HG02763 (cell line): ENCODE results near the gene MEPCE.

Experiments used
- ATAC-seq: cut with Tn5 transposase; IDR thresholded peaks from one replicate; pipeline ENCODE4 v1.9.1; 2021; ENCODE audit warnings: mild to moderate bottlenecking, moderate library complexity; ENCODE audit not compliant: unreplicated experiment

MEPCE gene

GRCh38 chr7:100407285-100408180, 22.1 kb upstream of the MEPCE start:
- no peak for ATAC-seq

- no peak for ATAC-seq
These were observed 18.5 kb upstream of the MEPCE start for GRCh38 chr7:100411101-100411500.

DNA sequence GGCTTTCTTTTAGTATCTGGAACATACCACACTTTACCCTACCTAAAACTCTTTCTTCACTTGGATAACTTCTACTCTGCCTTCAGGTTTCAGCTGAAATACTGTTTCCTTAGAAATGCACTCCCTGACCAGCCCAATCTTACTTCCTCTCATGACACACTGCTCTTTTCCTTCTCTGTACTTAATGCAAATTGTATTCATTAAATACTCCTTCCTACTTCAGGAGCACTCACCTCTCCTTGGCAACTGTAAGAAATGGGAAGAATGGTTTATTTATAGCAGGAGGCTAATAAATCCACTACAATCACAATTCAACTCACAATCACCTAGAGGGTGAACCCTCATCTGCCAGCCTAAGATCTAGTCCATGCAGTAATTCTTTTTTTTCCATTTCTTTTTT, 16.3 kb upstream of the MEPCE start:
- no peak for ATAC-seq

DNA sequence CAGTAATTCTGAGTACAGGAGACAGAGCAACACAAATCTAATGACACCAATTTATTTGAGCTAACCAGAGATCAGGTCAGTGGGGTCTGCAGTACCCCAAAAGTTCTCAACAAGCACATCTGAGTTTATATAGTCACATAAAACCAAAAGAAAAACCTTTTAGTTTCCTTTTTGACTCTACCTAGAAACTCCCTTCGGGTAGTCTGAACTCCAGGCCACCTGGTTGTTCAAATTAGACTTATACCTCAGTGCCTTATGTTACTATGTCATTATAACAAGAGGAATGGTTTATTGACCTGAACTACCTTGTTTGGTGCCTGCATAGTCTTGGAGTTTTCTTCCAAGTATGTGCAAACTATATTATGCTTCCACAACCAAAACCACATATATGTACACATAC, 15.7 kb upstream of the MEPCE start:
- no peak for ATAC-seq

DNA sequence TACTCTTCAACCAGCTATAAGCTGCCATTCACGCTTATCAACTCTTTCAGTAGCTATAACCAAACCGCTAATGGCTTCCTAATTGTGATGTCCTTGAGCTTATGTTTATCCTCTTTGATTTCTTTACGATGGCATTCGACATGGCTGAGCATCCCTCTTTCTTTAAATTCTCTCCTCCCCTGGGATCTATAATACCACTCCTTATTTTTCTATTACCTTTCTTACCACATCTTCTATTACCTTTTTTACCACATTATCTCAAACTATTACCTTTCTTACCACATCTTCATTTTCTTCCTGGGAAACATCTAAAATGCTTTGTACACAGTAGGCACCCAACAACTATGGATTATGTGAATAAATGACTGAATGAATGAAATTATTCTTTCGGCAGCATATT, 14.2 kb upstream of the MEPCE start:
- no peak for ATAC-seq

- no peak for ATAC-seq
These were observed 10.5 kb upstream of the MEPCE start for GRCh38 chr7:100418930-100419659.

DNA sequence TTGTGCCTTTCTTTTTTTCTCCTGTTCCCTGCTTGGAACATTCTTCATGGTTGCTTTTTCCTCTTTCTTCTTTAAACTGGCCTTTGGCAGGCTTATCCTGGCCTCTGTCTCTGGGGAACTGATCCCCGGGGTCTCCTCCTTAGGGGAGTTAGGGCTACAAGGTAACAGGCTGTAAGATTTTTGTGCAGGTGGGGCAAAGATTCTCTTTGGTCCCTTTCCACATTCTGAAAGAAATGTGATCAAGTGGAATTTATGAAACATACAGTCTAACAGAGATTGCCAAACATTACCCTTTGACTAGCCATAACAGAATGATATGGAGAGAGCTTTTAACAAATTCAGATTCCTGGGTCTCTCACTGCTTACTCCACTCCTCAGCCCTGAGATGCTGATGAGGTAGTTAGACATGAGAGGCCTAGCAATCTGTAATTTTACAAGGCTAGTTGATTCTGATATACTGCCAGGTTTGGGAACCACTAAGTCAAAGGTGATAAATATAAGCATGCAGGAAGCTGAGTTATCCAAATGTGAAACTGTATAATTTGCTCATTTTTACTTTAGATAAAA, 9.9 kb upstream of the MEPCE start:
- no peak for ATAC-seq

GRCh38 chr7:100423315-100423714, 6.3 kb upstream of the MEPCE start:
- ATAC-seq = no peak

DNA sequence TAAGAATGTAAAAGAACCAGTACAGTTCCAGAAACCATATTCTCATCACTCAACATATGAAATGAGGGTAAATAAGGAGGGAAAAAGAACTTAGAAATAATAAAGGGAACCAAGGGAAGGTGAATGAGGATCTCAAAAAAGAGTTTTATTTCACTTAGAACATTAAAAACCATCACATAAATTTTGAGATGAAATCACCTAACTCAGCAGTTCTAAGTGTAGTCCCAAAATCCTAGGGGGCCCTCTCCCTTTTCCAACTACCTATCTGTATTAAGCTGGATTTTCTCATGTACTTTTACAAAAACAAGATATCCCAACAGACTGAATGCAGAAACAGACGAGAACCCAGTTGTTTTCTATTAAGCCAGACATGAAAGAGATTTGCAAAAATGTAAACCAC, 4.3 kb upstream of the MEPCE start:
- no peak for ATAC-seq

- ATAC-seq = no peak
These were observed 3.1 kb upstream of the MEPCE start for GRCh38 chr7:100426516-100426915.

DNA sequence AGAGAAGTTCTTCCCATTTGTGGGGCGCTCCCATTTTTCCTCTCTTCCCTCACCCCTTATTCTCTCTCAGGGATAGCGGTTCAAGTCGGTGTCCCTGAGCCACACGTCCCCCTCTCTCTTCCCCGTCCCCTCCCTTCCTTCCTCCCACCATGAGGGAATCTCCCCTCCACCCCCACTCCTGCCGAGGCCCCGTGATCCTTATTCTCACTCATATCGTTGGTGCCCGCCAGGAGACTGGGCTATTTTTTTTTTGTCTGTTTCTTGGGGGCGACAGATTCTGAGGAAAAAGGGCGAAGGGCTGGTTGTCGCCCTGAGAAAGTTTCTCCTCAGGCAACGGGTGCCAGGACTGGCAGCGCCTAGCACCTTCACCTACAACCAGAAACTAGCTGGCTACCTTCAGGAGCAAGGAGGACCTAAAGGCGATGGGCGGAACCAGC, 1.9 kb upstream of the MEPCE start:
- no peak for ATAC-seq

- ATAC-seq = peak; percentile 43
These were observed 1.2 kb upstream of the MEPCE start, which contains the start of gene ZCWPW1 for GRCh38 chr7:100428199-100428966. Gene ZCWPW1 (minus strand): TSS chr7:100428703. CDS start chr7:100420649, 8,054 bp downstream.

- ATAC-seq = peak; percentile 49
These were observed 529 bp upstream of the MEPCE start for GRCh38 chr7:100428967-100429636.

DNA sequence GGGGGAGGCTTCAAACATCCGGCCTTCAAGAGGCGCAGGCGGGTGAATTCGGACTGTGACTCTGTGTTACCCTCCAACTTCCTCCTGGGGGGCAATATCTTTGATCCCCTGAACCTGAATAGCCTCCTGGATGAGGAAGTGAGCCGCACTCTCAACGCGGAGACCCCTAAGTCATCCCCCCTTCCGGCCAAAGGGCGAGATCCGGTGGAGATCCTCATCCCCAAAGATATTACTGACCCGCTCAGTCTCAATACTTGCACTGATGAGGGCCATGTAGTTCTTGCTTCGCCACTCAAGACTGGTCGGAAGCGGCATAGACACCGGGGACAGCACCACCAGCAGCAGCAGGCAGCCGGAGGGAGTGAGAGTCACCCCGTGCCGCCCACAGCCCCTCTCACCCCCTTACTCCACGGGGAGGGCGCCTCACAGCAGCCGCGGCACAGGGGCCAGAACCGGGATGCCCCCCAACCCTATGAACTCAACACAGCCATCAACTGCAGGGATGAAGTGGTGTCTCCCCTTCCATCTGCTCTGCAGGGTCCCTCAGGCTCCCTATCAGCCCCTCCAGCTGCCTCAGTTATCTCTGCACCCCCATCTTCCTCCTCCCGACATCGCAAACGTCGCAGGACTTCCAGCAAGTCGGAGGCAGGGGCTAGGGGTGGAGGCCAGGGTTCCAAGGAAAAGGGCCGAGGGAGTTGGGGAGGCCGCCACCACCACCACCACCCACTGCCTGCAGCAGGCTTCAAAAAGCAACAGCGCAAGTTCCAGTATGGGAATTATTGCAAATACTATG, 1.1 kb downstream of the MEPCE start:
- ATAC-seq = no peak

GRCh38 chr7:100431286-100431735, 1.7 kb downstream of the MEPCE start:
- no peak for ATAC-seq

GRCh38 chr7:100432053-100432452, 2.4 kb downstream of the MEPCE start:
- no peak for ATAC-seq

DNA sequence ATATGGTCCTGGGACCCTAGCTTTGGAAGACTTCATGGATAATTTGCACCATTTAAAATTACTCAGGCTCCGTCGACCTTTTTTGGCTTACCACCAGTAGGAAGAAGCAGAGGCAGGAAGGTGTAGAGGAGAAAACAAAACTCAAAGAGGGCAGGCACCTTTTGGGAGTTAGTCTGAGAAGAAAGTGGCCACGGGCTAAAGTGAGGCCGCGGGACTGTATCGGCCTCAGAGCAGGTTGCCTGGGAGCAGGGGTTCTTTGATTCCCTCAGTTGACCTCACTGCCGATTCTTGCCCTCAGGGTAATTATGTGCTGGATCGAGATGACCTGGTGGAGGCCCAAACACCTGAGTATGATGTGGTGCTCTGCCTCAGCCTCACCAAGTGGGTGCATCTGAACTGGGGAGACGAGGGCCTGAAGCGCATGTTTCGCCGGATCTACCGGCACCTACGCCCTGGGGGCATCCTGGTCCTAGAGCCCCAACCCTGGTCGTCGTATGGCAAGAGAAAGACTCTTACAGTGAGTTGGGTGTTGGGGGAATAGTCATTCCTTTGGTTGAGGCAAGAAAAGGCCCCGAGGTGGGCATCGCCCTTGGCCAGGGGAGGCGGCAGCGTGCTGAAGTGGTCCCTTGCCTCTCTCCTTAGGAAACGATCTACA, 3.1 kb downstream of the MEPCE start:
- no peak for ATAC-seq

DNA sequence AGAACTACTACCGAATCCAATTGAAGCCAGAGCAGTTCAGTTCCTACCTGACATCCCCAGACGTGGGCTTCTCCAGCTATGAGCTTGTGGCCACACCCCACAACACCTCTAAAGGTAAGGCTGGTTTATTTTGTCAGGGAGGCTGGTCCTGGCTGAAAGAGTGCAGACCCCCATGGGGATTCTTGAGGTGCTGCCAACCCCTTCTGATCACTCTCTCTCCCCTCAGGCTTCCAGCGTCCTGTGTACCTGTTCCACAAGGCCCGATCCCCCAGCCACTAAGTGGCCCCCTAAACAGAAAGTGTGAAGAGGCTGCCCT, 3.6 kb downstream of the MEPCE start:
- no peak for ATAC-seq
